A673 (cell line): Measurements from ENCODE around the gene FRMD6.

ENCODE experiments used
- EZH2 ChIP-seq: fragments of 200-600 bp; sonication (generic); IDR thresholded peaks from 2 replicates; pipeline ENCODE4 v1.6.1; 2017; ENCODE audit warnings: borderline replicate concordance, low read depth, mild to moderate bottlenecking, mixed read lengths, antibody characterized with exemption, low read length; ENCODE audit not compliant: poor library complexity, severe bottlenecking
- TF ChIP-seq, protein P1 (sequence below): fragments of 300-800, 200-600 bp; sonication (generic); conservative IDR thresholded peaks from 2 replicates; pipeline ENCODE4 v1.5.1; 2017; ENCODE audit warnings: low read depth, mild to moderate bottlenecking, antibody characterized with exemption, low read length, moderate library complexity, mixed read lengths

DNA sequence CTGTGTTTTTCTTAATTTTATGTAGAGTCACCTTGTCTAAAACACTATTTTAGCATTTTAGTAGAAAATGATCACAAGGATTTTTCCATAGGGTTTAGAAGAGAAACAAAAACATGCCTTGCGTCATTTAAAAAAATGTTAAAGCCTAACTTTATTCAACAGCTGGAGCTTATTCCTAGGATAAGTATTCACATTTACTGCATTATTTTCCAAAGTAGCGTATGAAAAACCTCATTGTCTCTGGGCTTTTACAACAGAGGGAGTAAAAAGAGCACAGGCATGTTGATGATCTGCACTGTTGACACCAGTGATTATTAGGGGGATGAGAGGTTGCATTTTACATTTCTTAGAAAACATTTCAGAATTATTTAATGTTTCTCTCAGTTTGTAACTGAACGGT, 66.1 kb downstream of the FRMD6 start:
- TF ChIP-seq, protein P1, sequence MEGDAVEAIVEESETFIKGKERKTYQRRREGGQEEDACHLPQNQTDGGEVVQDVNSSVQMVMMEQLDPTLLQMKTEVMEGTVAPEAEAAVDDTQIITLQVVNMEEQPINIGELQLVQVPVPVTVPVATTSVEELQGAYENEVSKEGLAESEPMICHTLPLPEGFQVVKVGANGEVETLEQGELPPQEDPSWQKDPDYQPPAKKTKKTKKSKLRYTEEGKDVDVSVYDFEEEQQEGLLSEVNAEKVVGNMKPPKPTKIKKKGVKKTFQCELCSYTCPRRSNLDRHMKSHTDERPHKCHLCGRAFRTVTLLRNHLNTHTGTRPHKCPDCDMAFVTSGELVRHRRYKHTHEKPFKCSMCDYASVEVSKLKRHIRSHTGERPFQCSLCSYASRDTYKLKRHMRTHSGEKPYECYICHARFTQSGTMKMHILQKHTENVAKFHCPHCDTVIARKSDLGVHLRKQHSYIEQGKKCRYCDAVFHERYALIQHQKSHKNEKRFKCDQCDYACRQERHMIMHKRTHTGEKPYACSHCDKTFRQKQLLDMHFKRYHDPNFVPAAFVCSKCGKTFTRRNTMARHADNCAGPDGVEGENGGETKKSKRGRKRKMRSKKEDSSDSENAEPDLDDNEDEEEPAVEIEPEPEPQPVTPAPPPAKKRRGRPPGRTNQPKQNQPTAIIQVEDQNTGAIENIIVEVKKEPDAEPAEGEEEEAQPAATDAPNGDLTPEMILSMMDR: no peak
- no peak for TF ChIP-seq EZH2
